GM18870 (cell line): ENCODE data around the gene MYO18A.

Experiments
- ATAC-seq: cut with Tn5 transposase; IDR thresholded peaks from one replicate; pipeline ENCODE4 v1.9.1; 2021; ENCODE audit warnings: moderate library complexity; ENCODE audit not compliant: unreplicated experiment

MYO18A gene

GRCh38 chr17:29129731-29130130, 50.5 kb downstream of the MYO18A start:
- no peak for ATAC-seq

- no peak for ATAC-seq
Measured at GRCh38 chr17:29127840-29128239, 52.4 kb downstream of the MYO18A start.

GRCh38 chr17:29126268-29126930, 53.8 kb downstream of the MYO18A start:
- no peak for ATAC-seq

- no peak for ATAC-seq
Measured at GRCh38 chr17:29125651-29126050, 54.5 kb downstream of the MYO18A start.

- ATAC-seq = no peak
Measured at GRCh38 chr17:29124925-29125273, 55.3 kb downstream of the MYO18A start.

- no peak for ATAC-seq
Measured at GRCh38 chr17:29124135-29124924, 55.9 kb downstream of the MYO18A start.

GRCh38 chr17:29123111-29123510, 57.1 kb downstream of the MYO18A start:
- no peak for ATAC-seq

- no peak for ATAC-seq
Measured at GRCh38 chr17:29121442-29121841, 58.8 kb downstream of the MYO18A start.

- no peak for ATAC-seq
Measured at GRCh38 chr17:29120433-29120832, 59.8 kb downstream of the MYO18A start.

GRCh38 chr17:29119265-29119664, 60.9 kb downstream of the MYO18A start:
- ATAC-seq = no peak

GRCh38 chr17:29116804-29117753, 63.1 kb downstream of the MYO18A start:
- ATAC-seq = no peak

- ATAC-seq = no peak
Measured at GRCh38 chr17:29115961-29116803, 64.0 kb downstream of the MYO18A start.

- no peak for ATAC-seq
Measured at GRCh38 chr17:29115435-29115834, 64.8 kb downstream of the MYO18A start.

- ATAC-seq = no peak
Measured at GRCh38 chr17:29114141-29114540, 66.1 kb downstream of the MYO18A start.

- no peak for ATAC-seq
Measured at GRCh38 chr17:29113334-29113733, 66.9 kb downstream of the MYO18A start.

- ATAC-seq = no peak
Measured at GRCh38 chr17:29112771-29113295, 67.4 kb downstream of the MYO18A start.

- no peak for ATAC-seq
Measured at GRCh38 chr17:29111816-29112499, 68.2 kb downstream of the MYO18A start.

- no peak for ATAC-seq
Measured at GRCh38 chr17:29110372-29110757, 69.8 kb downstream of the MYO18A start.

GRCh38 chr17:29109477-29110371, 70.5 kb downstream of the MYO18A start:
- no peak for ATAC-seq
